Measurements from ENCODE around the gene TES.
A peak's percentile ranks its signal among the peaks of the same experiment; 100 is the strongest.

The TES gene

GRCh38 chr7:116193329-116194087, 16.8 kb upstream of the TES start:
- DNase-seq (ENCODE audit: low read depth in 2 of 2): no peak

GRCh38 chr7:116194115-116194514, 16.2 kb upstream of the TES start:
- DNase-seq (ENCODE audit: low read depth in 2 of 2): no peak

GRCh38 chr7:116195451-116195850, 14.9 kb upstream of the TES start:
- no peak for DNase-seq (ENCODE audit: low read depth in 2 of 2)

GRCh38 chr7:116196947-116197346, 13.4 kb upstream of the TES start:
- DNase-seq (ENCODE audit: low read depth in 2 of 2): no peak

- DNase-seq (ENCODE audit: low read depth in 2 of 2): no peak
Measured at GRCh38 chr7:116197360-116197759, 13.0 kb upstream of the TES start.

- DNase-seq (ENCODE audit: low read depth in 2 of 2): no peak
Measured at GRCh38 chr7:116198748-116199410, 11.5 kb upstream of the TES start.

- no peak for DNase-seq (ENCODE audit: low read depth in 2 of 2)
Measured at GRCh38 chr7:116200963-116201362, 9.4 kb upstream of the TES start.

GRCh38 chr7:116206141-116206540, 4.2 kb upstream of the TES start:
- no peak for DNase-seq (ENCODE audit: low read depth in 2 of 2)

- DNase-seq (ENCODE audit: low read depth in 2 of 2): no peak
Measured at GRCh38 chr7:116208919-116209318, 1.4 kb upstream of the TES start.

- DNase-seq (ENCODE audit: low read depth in 2 of 2): no peak
Measured at GRCh38 chr7:116209561-116210070, 723 bp upstream of the TES start.

- peak; percentile 65 to 68 for DNase-seq (ENCODE audit: low read depth in 2 of 2)
Measured at GRCh38 chr7:116211006-116211912, 920 bp downstream of the TES start.

GRCh38 chr7:116211913-116212596, 1.7 kb downstream of the TES start:
- DNase-seq (ENCODE audit: low read depth in 2 of 2): no peak

- DNase-seq (ENCODE audit: low read depth in 2 of 2): no peak
Measured at GRCh38 chr7:116212869-116213268, 2.5 kb downstream of the TES start.

GRCh38 chr7:116213361-116214130, 3.2 kb downstream of the TES start:
- no peak for DNase-seq (ENCODE audit: low read depth in 2 of 2)

GRCh38 chr7:116214921-116215320, 4.6 kb downstream of the TES start:
- DNase-seq (ENCODE audit: low read depth in 2 of 2): no peak

- DNase-seq (ENCODE audit: low read depth in 2 of 2): no peak
Measured at GRCh38 chr7:116215551-116215950, 5.2 kb downstream of the TES start.

GRCh38 chr7:116216956-116217571, 6.7 kb downstream of the TES start:
- DNase-seq (ENCODE audit: low read depth in 2 of 2): no peak

- DNase-seq (ENCODE audit: low read depth in 2 of 2): no peak
Measured at GRCh38 chr7:116218051-116218645, 7.8 kb downstream of the TES start.

GRCh38 chr7:116218747-116219146, 8.4 kb downstream of the TES start:
- DNase-seq (ENCODE audit: low read depth in 2 of 2): no peak

- DNase-seq (ENCODE audit: low read depth in 2 of 2): no peak
Measured at GRCh38 chr7:116219288-116219687, 8.9 kb downstream of the TES start.
